ENCODE results near the gene OTOP2.

GRCh38 chr17:74968361-74968780 lies 44.3 kb downstream of the OTOP2 start:
- TF ChIP-seq ZFP3 (CRISPR knock-in tag; IDR thresholded peaks at IDR 0.05) (no peak), SNAI2 (CRISPR knock-in tag; IDR thresholded peaks at IDR 0.05) (no peak), TOX (CRISPR knock-in tag; IDR thresholded peaks at IDR 0.05; ENCODE audit: borderline replicate concordance) (no peak), ZFP30 (CRISPR knock-in tag; IDR thresholded peaks at IDR 0.05) (no peak), PPARA (CRISPR knock-in tag; IDR thresholded peaks at IDR 0.05; ENCODE audit: borderline replicate concordance) (no peak), ZC3H10 (CRISPR knock-in tag; IDR thresholded peaks at IDR 0.05) (no peak), ZNF565 (CRISPR knock-in tag; conservative IDR thresholded peaks at IDR 0.05; ENCODE audit: low read depth) (no peak), RARB (CRISPR knock-in tag; IDR thresholded peaks at IDR 0.05) (no peak), POU6F1 (CRISPR knock-in tag; IDR thresholded peaks at IDR 0.05; ENCODE audit: borderline replicate concordance, low read depth) (no peak), OSR1 (CRISPR knock-in tag; IDR thresholded peaks at IDR 0.05) (no peak)
- TF ChIP-seq, protein P1, sequence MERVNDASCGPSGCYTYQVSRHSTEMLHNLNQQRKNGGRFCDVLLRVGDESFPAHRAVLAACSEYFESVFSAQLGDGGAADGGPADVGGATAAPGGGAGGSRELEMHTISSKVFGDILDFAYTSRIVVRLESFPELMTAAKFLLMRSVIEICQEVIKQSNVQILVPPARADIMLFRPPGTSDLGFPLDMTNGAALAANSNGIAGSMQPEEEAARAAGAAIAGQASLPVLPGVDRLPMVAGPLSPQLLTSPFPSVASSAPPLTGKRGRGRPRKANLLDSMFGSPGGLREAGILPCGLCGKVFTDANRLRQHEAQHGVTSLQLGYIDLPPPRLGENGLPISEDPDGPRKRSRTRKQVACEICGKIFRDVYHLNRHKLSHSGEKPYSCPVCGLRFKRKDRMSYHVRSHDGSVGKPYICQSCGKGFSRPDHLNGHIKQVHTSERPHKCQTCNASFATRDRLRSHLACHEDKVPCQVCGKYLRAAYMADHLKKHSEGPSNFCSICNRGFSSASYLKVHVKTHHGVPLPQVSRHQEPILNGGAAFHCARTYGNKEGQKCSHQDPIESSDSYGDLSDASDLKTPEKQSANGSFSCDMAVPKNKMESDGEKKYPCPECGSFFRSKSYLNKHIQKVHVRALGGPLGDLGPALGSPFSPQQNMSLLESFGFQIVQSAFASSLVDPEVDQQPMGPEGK (CRISPR knock-in tag; IDR thresholded peaks at IDR 0.05; ENCODE audit: borderline replicate concordance): no peak
